ENCODE results near the gene PACSIN1.

PACSIN1 gene

DNA sequence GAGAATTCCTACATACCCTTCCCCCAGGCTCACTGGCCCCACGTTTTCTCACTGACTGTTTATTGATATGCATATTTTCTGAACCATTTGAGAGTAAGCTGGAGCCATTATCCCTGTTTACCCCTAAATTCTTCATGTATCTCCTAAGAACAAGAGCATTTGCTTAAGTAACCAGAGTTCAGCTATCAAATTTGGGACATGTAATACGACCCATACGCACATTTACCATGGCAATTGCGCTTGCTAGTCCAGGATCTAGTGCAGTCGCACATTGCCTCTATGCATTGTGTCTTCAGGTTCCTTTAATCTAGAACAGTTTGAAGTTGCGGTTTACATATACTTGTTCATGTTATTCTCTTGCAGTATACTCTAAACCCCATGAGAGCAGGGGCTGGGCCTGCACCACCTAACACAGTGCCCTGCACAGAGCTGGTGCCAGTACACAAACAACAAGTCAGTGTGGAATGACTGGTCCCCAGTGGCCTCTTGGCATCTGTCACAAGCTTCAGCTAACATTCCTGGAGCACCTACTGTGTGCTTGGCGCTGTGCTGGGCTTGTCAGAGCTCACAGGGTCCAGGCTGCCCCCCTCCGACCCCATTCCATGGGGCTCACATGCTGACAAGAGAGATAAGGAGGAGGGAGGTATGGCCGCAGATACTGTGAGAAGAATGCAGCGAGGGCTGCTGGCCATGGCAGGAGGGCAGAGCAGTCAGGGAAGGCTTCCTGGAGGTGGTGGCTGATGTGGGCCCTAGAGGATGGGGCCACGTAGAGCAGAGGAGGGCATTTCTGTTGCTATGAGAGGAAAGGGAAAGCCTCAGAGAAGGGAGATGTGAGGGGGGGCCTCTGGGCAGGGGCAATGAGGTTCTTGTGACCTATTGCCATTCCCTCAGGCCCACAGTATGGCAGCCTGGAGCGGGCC, 62.1 kb downstream of the PACSIN1 start:
- DNase-seq (ENCODE audit: low read depth): no peak

DNA sequence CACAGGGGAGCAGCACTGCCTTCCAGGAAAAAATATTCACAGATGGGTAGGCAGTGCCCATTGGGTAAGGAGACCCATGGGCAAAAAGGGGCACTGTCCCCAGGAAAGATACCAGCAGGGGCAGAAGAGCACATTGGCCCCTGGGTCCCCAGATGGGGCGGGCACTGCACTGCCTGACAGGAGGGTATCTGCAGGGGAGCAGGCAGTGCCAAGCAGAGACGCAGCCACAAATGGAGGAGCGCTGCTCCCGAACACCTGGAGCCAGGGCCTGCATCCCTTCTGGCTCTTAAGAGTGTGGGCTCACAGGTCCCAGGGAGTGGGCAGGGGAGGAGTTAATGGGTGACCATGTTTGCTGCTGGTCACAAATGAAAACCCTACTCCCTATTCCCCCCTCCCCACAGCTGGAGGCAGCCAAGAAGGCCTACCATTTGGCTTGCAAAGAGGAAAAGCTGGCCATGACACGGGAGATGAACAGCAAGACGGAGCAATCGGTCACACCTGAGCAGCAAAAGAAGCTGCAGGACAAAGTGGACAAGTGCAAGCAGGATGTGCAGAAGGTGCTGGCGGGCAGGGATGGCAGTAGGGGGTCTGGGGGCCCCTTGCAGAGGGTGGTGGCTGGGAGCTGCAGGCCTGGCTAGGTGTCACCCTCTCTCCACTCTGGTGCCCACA, 63.3 kb downstream of the PACSIN1 start:
- DNase-seq (ENCODE audit: low read depth): no peak

DNA sequence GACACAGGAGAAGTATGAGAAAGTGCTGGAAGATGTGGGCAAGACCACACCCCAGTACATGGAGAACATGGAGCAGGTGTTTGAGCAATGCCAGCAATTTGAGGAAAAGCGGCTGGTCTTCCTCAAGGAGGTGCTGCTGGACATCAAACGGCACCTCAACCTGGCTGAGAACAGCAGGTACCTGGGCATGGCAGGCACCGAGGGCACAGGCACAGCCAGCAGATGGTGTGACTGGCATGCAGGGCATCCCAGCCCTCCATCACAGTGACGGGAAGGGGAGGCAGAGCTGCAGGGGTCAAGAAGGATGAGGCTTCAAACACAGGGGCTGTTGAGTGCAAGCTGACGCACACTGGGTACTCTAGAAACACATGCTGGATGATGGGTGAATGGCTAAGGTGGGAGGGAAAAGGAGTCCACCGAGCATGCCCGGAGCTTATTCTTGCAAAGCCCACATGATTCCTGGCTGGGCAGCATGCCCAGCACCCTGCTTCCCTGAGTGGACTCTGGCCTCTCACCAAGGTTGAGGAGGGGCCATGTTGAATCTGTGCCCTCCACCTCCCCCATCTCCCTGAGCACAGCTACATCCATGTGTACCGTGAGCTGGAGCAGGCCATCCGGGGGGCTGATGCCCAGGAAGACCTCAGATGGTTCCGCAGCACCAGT, 63.9 kb downstream of the PACSIN1 start:
- DNase-seq (ENCODE audit: low read depth): no peak

DNA sequence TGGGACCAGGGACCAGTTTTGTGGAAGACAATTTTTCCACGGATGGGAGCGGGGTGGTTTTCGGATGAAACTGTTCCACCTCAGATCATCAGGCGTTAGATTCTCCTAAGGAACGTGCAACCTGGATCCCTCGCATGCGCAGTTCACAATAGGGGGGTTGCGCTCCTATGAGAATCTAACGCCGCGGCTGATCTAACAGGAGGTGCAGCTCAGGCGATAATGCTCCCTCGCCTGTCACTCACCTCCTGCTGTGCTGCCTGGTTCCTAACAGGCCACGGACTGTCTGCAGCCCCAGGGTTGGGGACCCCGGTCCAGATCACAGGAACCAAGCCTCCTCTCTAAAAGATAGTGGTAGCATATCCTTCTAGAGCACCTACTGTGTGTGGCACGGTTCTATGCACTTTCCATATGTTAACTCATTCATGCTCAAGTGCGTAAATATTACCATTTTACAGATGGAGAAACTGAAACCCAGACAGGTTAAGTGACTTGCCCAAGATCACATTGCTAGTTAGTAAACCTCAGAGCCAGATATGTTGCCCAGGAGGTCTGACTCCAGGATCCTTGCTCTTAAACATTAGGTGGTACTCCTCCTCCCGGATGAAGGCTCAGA, 65.0 kb downstream of the PACSIN1 start:
- no peak for DNase-seq (ENCODE audit: low read depth)

DNA sequence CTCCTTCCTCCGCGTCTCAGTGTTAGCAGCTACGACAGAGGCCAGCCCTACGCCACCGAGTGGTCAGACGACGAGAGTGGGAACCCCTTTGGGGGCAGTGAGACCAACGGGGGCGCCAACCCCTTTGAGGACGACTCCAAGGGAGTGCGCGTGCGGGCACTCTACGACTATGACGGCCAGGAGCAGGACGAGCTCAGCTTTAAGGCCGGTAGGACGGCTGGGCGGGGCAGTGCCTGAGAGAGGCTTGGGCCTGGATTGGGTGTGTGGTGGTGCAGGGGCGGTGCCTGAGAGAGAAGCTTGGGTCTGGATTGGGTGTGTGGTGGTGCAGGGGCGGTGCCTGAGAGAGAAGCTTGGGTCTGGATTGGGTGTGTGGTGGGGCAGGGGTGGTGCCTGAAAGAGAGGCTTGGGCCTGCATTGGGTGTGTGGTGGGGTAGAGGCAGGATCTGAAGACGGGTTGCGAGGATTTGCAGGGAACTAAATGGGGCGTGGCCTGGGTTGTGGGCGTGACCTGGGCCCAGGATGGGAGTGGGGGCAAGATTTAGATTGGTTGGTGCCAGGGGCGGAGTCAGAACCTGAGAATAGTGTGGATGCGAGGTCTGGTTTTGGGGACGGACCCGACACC, 65.8 kb downstream of the PACSIN1 start:
- peak; percentile 87 for DNase-seq (ENCODE audit: low read depth)

DNA sequence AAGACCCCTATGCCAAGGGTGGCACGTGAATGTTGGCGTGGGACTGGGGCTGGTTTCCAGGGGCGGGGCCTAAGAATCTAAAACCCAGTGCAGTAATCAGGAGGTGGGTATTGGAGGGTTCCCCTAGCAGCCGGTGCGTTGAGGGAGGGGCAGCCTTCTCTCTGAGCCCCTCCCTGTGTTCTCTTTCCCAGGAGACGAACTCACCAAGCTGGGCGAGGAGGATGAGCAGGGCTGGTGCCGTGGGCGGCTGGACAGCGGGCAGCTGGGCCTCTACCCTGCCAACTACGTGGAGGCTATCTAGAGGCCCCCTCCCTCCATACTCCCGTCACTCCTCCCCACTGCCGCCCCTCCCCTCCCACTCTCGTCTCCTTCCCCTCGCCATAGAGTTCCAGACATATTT, 66.4 kb downstream of the PACSIN1 start:
- no peak for DNase-seq (ENCODE audit: low read depth)

DNA sequence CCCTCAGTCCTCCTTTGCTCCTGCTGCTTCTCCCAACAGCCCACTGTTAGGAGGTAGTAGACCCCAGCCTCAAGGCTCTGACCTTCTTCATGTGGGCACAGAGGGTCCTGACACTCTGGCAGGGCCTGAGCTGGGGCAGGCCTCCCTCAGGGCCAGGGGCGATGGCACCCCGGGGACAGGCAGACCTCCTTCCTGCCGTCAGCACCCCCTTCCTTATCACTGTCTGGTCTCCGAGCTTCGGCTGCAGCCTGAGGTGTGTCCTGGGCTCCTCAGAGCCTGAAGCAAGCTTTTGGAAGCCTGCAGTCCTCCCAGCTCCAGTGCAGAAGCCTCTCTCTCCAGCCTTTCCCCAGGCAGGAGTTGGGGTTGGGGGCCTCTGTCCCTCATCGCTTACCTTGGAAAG, 68.3 kb downstream of the PACSIN1 start:
- DNase-seq (ENCODE audit: low read depth): no peak

DNA sequence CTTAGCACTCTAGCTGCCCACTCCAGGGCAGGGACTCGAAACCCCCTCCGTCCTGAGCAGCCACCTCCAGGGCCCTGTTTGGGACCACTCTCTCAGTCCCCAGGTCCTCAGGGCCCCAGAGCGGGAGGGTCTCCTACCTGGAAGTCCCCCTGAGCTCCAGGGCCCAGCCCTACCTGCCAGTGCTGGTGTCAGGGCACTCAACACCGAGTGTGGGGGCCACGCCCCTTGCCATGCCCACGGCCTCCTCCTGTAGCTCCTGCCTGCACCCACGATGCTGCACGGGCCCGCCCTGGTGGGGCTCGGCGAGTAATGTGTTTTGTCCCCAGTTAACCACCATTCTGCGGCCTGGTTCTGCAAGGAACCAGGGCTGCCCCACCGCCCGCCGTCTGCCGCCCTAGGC, 68.8 kb downstream of the PACSIN1 start:
- DNase-seq (ENCODE audit: low read depth): no peak

DNA sequence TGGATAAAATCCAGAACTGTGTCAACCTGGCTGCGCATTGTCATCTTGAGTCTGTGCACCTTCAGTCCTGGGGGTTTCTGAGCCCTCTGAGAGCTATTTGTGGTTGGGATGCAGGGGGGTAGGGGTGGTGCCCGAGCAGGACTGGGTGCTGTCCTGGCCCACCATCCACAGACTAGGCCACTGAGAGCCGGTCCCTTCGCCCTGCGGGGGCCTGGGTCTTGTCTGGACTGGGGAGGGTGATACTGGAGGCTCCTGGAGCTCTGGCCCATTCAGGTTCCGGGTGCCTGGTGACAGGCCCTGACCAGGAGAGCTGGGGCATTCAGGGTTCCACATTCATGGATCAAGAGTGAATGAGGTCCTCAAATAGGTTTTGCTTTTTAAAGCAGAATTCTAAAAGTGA, 69.3 kb downstream of the PACSIN1 start:
- DNase-seq (ENCODE audit: low read depth): no peak

DNA sequence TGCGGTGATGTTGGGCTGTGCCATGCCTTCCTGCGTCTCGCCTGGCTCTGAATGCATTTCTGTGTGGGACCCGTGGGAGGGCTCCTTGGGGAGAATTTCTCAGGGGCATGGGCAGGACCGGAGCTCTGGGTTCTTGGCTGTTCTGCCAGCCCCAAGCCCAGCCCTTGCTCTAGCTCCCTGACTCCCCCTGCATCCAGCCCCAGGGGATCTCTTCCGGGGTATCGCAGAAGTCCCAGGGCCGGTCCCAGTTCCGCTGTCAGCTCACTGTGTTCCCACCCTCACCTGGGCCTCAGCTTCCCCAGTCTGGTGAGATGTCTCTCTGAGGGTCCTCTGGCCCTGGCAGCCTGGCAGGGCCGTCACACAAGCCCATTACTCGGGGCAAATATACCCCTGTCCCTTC, 69.8 kb downstream of the PACSIN1 start:
- no peak for DNase-seq (ENCODE audit: low read depth)

DNA sequence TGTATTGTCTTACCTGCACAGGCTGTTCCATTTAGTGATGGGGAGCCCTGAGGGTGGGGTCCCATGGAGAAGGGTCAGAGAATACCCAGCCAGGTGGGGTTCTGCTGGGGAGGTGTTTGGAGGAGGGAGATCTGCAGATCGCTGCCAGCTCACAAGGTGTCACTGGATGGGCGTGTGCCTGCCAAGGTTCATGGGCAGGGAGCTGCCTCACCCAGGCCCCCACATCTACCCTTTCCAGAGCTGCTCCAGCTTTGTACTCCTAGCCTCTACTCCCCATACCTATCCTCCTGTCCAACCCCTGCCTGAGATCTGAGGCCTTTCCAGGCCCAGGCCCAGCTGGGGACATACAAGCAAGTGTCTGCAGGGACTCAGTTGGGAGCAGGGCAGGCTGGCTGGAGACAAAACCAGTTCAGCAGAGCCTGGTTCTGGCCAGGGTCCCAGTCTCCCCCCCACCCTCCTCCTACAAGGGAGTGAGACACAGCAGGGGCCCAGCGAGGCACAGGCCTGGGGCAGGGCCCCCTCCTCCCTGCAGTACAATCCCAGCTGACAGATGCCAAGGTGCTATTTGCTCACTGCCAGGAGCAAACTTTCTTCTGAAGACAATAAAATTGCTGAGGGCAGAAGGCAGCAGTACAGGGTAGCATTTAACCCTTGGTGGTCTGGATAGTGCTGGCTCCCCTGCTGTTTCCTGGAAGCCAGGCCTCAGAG, 70.5 kb downstream of the PACSIN1 start:
- DNase-seq (ENCODE audit: low read depth): no peak

DNA sequence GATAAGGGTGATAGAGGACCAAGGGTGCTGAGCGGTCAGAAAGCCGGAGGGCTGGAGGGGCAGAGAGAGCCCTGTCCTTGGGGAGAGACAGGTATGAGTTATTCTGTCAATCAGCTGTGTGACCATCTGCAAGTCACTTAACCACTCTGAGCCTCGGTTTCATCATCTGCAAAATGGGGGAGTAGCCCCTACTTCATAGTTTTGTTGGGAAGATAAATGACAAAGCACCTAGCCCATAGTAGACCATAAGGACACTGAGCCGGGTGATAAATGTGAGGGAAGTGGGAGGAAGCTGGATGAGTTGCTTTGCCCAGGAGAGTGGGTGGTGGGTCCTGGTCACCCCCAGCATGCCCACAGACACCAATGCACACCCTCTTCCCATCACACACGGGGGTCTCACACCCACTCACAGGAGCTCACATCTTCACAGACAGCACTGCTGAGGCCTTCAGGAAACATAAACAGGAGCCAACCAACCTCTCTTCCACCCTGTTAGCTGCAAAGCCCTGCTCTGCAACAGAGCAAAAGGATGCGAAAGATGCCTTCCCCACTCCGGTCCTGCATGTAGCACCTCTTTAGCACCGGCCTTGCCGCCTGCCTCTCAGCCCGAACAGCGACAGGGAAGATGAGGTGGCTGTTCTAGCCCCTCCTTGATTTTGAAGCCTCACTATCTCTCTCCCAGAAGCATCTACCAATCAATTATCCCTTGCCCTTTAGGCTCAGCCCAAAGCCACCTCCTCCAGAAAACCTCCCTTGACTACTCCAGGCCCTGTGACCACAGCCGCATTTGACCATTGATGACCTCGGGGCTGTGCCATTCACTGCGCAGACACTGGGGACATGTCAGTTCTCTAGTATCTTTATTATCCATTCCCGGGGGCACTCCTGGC, 71.3 kb downstream of the PACSIN1 start:
- no peak for DNase-seq (ENCODE audit: low read depth)

DNA sequence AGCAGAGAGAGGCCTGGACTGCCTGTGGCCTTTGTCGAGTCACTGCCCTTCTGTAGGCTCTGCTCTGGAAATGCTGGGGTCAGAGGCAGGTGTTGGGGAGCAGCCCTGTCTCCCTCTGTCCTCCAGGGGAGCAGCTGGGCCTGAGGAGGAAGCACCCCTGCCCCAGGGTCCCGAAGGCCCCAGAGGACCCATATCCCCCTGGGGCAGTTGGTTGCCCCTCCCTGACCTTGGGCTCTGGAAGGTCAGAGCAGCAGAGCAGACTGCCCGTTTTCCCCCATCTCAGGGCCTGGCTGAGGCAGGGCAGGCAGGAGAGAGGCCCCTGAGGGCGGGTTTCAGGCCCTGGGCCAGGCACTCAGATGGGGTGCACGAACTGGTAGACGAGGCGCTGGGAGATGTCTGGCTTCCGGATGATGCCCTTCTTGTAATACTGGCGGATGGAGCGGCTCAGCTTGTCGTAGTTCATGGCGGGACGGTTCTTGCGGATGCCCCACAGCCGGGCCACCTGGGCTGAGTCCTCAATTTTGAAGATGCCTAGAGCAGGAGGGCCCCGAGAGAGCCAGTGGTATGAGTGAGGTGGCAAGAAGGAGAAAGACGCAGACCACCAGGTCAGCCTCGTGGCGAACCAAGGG, 72.2 kb downstream of the PACSIN1 start:
- no peak for DNase-seq (ENCODE audit: low read depth)

DNA sequence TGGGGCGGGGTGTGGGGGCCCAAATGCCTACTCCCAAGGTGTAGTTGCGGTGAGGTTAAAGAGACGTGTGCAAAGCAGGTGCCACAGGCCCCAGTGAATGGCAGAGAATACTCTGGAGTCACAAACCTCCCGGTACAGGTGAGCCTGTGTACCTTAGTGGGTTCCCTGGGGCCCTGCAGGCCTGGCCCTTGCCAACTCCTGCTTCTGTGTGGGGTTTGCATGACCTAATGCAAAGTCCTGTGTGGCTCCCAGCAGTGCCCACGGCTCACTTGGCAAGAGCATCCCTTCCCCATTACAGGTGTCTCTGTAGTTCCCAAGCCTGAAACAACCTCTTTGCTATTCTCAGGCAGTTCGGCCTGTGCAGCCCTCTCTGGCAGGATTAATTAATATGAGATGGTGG, 72.7 kb downstream of the PACSIN1 start:
- no peak for DNase-seq (ENCODE audit: low read depth)

DNA sequence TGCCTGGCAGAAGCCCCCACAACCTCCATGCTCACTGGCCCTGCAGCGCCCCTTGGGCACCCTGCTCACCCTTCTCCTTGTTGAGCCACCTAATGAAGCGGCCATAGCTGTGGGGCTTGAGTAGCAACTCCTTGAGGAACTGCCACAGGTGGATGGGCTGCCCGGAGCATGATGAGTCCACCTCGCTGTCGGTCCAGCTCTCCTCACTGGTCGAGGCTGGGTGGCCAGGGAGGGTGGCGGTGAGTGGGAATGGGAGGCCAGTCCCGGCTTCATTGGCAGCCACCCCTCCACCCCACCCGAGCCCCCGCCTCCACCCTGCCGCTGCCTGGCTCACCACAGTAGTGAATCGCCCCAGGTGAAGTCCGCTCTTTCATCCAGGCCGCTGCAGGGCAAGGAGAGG, 73.3 kb downstream of the PACSIN1 start:
- DNase-seq (ENCODE audit: low read depth): no peak

DNA sequence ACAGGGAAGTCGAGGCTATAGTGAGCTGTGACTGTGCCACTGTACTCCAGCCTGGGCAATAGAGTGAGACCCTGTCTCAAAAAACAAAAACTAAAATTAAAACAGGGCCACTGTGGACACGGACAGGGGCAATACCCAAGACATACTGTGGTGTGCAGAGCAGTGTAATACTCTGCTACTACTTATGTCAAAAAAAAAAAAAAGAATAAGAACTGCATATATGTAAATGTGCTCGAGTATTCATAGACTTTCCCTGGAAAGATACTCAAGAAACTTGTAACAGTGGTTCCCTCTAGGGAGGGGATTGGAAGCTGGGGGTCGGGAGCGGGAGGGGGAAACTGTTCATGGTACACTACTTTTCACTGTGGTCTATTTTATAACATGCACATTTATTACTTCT, 74.3 kb downstream of the PACSIN1 start:
- no peak for DNase-seq (ENCODE audit: low read depth)

DNA sequence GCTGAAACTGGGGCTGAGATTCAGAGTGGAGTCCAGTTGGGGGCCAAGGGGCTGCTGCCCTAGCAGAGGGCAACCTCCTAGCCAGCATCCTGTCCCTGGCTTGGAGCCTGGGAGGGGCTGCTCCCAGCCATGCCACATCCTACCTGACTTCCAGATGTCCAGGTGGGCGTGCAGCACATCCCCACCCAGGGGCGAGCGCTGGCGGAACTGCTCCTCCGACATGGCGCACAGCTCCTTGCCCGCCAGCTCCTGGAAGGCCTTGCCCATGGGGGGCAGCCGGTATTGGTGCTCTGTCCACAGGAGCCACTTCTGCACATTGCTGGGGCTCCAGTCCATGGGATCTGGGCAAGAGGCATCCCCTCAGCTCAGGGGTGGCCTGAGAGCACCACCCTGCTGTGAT, 75.0 kb downstream of the PACSIN1 start:
- DNase-seq (ENCODE audit: low read depth): no peak

DNA sequence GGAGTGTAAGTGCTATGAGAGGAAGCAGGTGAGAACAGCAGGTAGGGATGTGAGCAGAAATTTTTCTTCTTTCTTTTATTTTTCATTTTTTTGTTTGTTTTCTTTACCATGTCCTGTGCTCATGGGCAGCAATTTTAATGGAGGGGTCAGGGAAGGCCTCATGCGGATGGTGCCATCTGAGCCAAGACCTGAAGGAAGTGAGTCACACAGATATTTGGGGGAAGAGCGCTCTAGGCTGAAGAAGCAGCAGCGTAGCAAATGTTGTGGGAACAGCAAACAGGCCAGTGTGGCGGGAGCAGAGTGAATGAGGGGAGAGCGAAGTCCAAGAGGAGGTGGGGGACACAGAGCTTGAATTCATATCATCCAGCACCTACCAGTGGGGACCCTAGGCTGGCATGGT, 77.5 kb downstream of the PACSIN1 start:
- peak; percentile 70 for DNase-seq (ENCODE audit: low read depth)

DNA sequence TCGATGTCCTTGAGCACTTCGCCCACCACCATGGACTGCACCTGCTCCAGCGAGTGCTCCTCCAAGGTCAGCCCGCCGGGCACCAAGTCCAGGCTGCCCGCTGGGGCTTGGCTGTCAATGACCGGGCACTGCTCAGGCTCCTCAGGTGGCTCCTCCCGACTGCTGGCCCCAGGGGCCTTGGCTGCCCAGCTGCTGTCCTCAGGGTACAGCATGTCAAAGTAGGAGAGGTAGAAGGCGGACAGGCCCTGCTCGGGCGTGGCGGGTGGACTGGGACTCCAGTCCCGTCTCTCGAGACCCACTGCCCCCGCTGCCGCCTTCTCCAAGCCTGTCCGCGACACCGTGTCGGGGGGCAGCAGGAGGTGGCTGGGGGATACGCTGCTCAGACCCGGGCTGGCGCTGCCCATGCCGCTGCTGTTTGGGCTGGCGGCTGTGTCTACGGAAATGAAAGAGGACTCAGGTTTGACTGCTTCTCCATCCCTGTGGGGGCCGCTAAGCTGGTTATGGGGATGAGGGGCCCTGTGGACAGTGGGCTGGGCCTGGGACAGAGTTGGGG, 78.3 kb downstream of the PACSIN1 start:
- DNase-seq (ENCODE audit: low read depth): no peak
